CD4-positive, alpha-beta memory T cell (primary cell): ENCODE measurements around the gene BCL2L11. TPM values are rescaled to one million over a fixed set of nuclear protein-coding genes. Genes with fewer than 3 reads are reported as not detected.
A peak's percentile ranks its signal among the peaks of the same experiment; 100 is the strongest.

Source experiments
- CTCF ChIA-PET: fragments of 350-600 bp; sonication (Branson Sonifier 250); formaldehyde crosslinking; loops from one replicate; lab custom pipeline; 2021; ENCODE audit warnings: inconsistent platforms; ENCODE audit not compliant: partially characterized antibody; lab: Charles Lee
- POLR2A ChIA-PET: fragments of 350-600 bp; sonication (Branson Sonifier 250); formaldehyde crosslinking; loops from one replicate; lab custom pipeline; 2021; ENCODE audit not compliant: partially characterized antibody; lab: Charles Lee
- DNase-seq, 5 donors: peaks; one replicate each; pipeline versions ENCODE4 v3.0.0 to v3.0.0-alpha.2; 2020 to 2022; ENCODE audit warnings: mixed read lengths in 1 of 5
- H3K27ac ChIP-seq: one replicate; pipeline ENCODE4 v1.7.0; 2013; ENCODE audit warnings: low read depth, low read length
- H3K27me3 ChIP-seq: 2 replicates; pipeline ENCODE4 v1.7.0; 2013; ENCODE audit warnings: mild to moderate bottlenecking, low read length, moderate library complexity; ENCODE audit not compliant: insufficient read depth
- H3K36me3 ChIP-seq: 2 replicates; pipeline ENCODE4 v1.7.0; 2013; ENCODE audit warnings: mild to moderate bottlenecking, low read length, moderate library complexity; ENCODE audit not compliant: insufficient read depth
- H3K4me1 ChIP-seq: 2 replicates; pipeline ENCODE4 v1.7.0; 2013; ENCODE audit warnings: mild to moderate bottlenecking, low read length, moderate library complexity; ENCODE audit not compliant: insufficient read depth
- H3K4me3 ChIP-seq, 2 donors: one replicate each; pipeline ENCODE4 v1.7.0; 2013; ENCODE audit warnings: low read length in 2 of 2, mild to moderate bottlenecking in 1 of 2
- H3K9me3 ChIP-seq, 2 donors: one replicate each; pipeline ENCODE4 v1.7.0; 2013; ENCODE audit warnings: low read length in 2 of 2, control low read depth in 1 of 2; ENCODE audit not compliant: control insufficient read depth in 1 of 2
- H3K27ac Mint-ChIP-seq, 7 donors: one replicate each; pipeline ENCODE4 v1.8.0; 2020 to 2021; ENCODE audit warnings: mixed read lengths in 7 of 7, mild to moderate bottlenecking in 6 of 7, inconsistent platforms in 3 of 7, moderate library complexity in 3 of 7
- H3K27me3 Mint-ChIP-seq, 2 donors: one replicate each; pipeline ENCODE4 v1.8.0; 2020 to 2021; ENCODE audit warnings: mixed read lengths in 2 of 2
- H3K36me3 Mint-ChIP-seq, 2 donors: one replicate each; pipeline ENCODE4 v1.8.0; 2020 to 2021; ENCODE audit warnings: mixed read lengths in 2 of 2, inconsistent platforms in 1 of 2, mild to moderate bottlenecking in 1 of 2
- H3K4me1 Mint-ChIP-seq, 4 donors: one replicate each; pipeline ENCODE4 v1.8.0; 2020 to 2021; ENCODE audit warnings: mixed read lengths in 4 of 4, mild to moderate bottlenecking in 1 of 4
- H3K4me3 Mint-ChIP-seq, 8 donors: one replicate each; pipeline ENCODE4 v1.8.0; 2020 to 2021; ENCODE audit warnings: mixed read lengths in 8 of 8, mild to moderate bottlenecking in 7 of 8, moderate library complexity in 6 of 8, inconsistent platforms in 3 of 8
- H3K9me3 Mint-ChIP-seq, 8 donors: one replicate each; pipeline ENCODE4 v1.8.0; 2020 to 2021; ENCODE audit warnings: mixed read lengths in 8 of 8, mild to moderate bottlenecking in 5 of 8, inconsistent platforms in 3 of 8, moderate library complexity in 1 of 8
- intact Hi-C: fragments of 100-400 bp; cut with micrococcal nuclease; formaldehyde crosslinking; loops from one replicate; pipeline ENCODE4 v1.15.1; 2023
- polyA plus RNA-seq, 2 donors: library from polyadenylated mRNA; unstranded; fragments of 300-500 nt; fragmentation: Illumina TruSeq; gene quantifications; one replicate each; pipeline ENCODE4 v1.2.3, GENCODE V29; 2021
- total RNA-seq, 2 experiments: library from RNA; stranded (reverse); gene quantifications; one replicate each; pipeline ENCODE4 v1.2.3, GENCODE V29; 2021

The BCL2L11 gene
- total and polyA plus RNA-seq, 4 experiments from 2014 or later, result 4.7 to 34.1 (median 24.6) TPM

DNA sequence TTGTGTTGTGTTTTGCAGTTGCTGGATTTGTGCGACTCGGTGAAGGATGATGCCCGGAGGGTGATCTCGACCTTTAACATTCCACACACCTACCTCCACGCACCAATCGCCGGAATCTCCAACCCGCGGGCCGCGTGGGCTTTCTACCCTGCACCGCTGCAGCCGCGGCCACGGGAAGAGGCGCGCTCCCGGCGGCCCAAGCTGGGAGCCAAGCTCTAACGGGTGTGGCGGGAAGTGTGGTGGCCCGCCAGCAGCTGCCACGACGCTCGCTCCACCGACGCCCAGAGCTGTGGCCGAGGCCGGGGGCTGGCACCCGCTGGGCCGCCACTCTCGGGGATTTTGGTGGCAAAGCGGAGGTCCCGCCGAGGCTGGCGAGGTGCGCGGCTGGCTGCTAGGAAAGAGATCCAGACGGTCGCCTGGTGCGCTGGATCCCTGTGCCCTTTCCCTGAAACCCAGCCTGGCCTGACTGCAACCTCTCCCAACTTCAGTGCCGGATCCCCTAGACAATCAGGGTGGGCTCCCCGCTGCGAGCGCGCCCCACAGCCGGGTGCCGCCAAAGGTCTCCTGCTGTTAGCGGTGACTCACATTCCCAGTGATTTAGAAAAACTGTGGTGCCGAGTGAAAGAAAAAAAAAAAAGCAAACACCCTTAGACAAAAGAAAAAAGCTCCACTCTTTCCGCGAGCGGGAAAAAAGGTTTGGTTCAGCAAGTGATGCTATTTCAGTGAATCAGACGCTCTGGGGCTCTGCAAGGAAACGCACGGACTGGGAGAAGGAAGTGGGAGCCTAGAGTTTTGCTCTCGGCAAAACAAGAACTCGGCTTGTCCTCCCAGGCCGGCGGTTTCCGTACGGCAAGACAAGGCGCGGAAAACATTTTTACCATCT, 2.9 kb upstream of the BCL2L11 start:
- CTCF ChIA-PET, result interaction anchor here (0.7 to 2.1 kb wide), 7 partner anchors 8 to 600 kb away, joined by 3 to 10 read pairs (median 3); no protein-coding TSS in a partner anchor
- Mint-ChIP-seq H3K36me3 (peaks cover 0 to 15% of the 10 kb centered on the region in 2 donors), H3K4me3 (peak overlapping the region; percentile 85 to 97 (median 90)), H3K27ac (peak overlapping the region in 5 of 7 donors; percentile 20 to 90 (median 68)), H3K27me3 (peaks cover 31 to 49% of the 10 kb centered on the region in 2 donors), H3K9me3 (peaks cover 0 to 1% (median 0%) of the 10 kb centered on the region in 8 donors), H3K4me1 (peaks cover 21 to 43% (median 27%) of the 10 kb centered on the region in 4 donors)
- intact Hi-C loops, result loop anchor here (1.0 to 5.0 kb wide), 3 partner anchors 307 to 584 kb away; no protein-coding TSS in a partner anchor
- no peaks in the 10 kb centered on the region for H3K36me3 ChIP-seq
- peaks cover 37% of the 10 kb centered on the region for H3K4me1 ChIP-seq
- peak; percentile 3 to 43 (median 26) for DNase-seq
- H3K9me3 ChIP-seq, result no peaks in the 10 kb centered on the region
- peaks cover 41% of the 10 kb centered on the region for H3K27me3 ChIP-seq
- H3K4me3 ChIP-seq, result peak overlapping the region; percentile 48 to 83
- POLR2A ChIA-PET, result interaction anchor here (2.1 kb wide), 1 partner anchor 9 kb away, joined by 9 read pairs; no protein-coding TSS in a partner anchor
- no peak overlapping the region for H3K27ac ChIP-seq

DNA sequence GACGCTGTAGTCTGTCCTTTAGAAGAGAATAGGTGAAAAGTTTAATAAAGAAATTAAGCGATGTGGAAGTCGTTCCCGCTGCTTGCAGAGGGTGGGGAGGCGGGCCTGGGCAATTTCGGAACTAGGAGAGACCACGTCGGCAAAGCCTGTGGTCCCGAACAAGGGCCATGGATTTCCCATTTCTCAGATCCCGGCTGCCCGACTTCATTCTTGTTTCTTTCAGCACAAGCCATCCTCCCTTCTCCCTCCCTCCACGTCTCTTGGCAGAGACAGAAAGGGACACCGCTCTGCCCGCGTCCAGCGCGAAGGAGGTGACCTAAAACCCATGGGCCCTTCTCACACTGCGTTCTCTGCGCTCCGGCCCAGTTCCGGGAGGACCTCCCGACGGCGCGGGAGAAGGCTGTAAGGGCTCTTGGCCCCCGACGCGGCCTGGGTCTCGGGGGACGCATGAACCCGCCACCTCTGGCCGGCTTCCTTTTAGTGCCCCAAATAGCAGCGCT, 2.2 kb upstream of the BCL2L11 start:
- Histone ChIP-seq H3K27me3 (peaks cover 41% of the 10 kb centered on the region), H3K4me1 (peaks cover 41% of the 10 kb centered on the region), H3K27ac (no peak overlapping the region), H3K4me3 (peak overlapping the region; percentile 29 to 83), H3K36me3 (no peaks in the 10 kb centered on the region), H3K9me3 (no peaks in the 10 kb centered on the region)
- ChIA-PET CTCF (no interaction called here), POLR2A (no interaction called here)
- peak overlapping the region in 5 of 7 donors; percentile 20 to 90 (median 68) for H3K27ac Mint-ChIP-seq
- H3K27me3 Mint-ChIP-seq, result peaks cover 28 to 45% of the 10 kb centered on the region in 2 donors
- peaks cover 0 to 19% of the 10 kb centered on the region in 2 donors for H3K36me3 Mint-ChIP-seq
- peaks cover 0 to 1% (median 0%) of the 10 kb centered on the region in 8 donors for H3K9me3 Mint-ChIP-seq
- peak in 3 of 5 donors; percentile 6 to 29 (median 14) for DNase-seq
- H3K4me1 Mint-ChIP-seq, result peaks cover 21 to 50% (median 30%) of the 10 kb centered on the region in 4 donors
- intact Hi-C loops, result loop anchor here (5.0 kb wide), 1 partner anchor 339 kb away; no protein-coding TSS in a partner anchor
- peak overlapping the region; percentile 85 to 97 (median 90) for H3K4me3 Mint-ChIP-seq

DNA sequence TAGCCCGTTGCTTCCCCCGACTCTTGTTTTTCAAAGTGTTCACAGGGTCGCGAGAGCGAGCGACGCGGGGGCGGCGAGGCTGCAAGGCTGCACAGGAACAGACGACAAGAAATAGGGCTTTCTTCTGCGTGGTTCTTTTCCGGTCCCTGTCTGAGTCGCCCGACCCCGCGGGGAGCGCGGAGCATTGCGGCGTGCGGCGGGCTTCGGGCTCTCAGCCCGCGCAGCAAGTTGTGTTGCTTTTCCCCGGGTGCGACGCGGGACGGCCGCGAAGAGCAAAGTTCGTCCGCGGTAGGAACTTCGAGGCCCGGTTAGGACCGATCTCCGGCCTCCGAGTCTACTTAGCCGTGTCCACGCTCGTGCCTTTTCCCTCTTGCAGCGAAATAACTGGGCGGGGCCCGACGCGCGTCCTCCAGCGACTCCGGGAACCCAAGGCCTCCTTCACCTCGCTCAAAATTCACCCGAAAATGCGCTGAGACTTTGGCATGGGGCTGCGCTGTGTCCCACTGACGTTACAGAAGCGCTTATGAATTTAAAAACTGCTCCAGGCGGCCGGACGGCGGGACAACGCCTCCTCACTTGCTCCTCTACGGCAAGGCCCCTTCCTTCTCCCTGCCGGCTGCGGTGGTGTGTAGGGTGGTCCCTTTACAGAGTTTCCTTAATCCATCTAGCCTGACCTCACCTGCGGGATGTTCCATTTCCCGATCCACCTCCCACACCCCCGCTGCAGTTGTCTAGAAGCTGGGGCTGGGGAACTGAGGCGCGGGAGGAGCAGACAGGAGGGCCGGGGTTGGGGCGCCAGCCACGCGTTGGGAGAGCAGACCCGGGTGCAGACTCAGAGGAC, 1.5 kb upstream of the BCL2L11 start:
- peak overlapping the region in 6 of 7 donors; percentile 42 to 90 (median 82) for H3K27ac Mint-ChIP-seq
- Histone ChIP-seq H3K4me3 (peak overlapping the region; percentile 3 to 83), H3K9me3 (no peaks in the 10 kb centered on the region), H3K4me1 (peaks cover 47% of the 10 kb centered on the region), H3K27me3 (peaks cover 38% of the 10 kb centered on the region), H3K27ac (no peak overlapping the region), H3K36me3 (no peaks in the 10 kb centered on the region)
- peaks cover 22 to 39% of the 10 kb centered on the region in 2 donors for H3K27me3 Mint-ChIP-seq
- peaks cover 3 to 22% of the 10 kb centered on the region in 2 donors for H3K36me3 Mint-ChIP-seq
- H3K9me3 Mint-ChIP-seq, result peaks cover 0 to 1% (median 0%) of the 10 kb centered on the region in 8 donors
- H3K4me3 Mint-ChIP-seq, result peak overlapping the region; percentile 85 to 97 (median 90)
- peaks cover 21 to 50% (median 34%) of the 10 kb centered on the region in 4 donors for H3K4me1 Mint-ChIP-seq
- CTCF ChIA-PET, result no interaction called here
- peak; percentile 31 to 48 (median 39) for DNase-seq
- intact Hi-C loops, result loop anchor here (5.0 kb wide), 1 partner anchor 338 kb away; no protein-coding TSS in a partner anchor
- POLR2A ChIA-PET, result interaction anchor here (1.7 kb wide), 1 partner anchor 25 kb away, joined by 3 read pairs; no protein-coding TSS in a partner anchor

DNA sequence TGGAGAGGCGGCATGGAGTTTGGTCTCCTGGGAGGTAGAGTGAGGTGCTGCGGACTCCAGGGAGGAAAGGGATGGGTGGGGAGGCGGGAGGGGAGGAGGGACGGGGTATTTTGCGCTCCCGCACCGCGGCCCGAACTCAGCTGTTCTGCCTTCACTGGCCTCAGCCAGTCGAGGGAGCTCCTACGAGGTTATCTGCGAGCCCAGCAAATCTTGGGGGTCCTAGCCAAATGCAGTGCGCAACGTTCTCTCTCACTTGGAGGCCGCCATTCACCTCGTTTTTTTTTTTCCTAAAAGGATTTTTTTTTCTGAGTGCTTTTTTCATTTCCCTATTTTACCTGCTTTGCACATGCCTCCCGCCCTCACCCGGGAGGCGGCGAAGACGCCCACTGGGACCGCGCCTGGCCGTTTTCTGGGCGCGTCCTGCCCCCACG, 877 bp upstream of the BCL2L11 start:
- H3K9me3 ChIP-seq, result no peaks in the 10 kb centered on the region
- Mint-ChIP-seq H3K27me3 (peaks cover 19 to 35% of the 10 kb centered on the region in 2 donors), H3K36me3 (peaks cover 6 to 22% of the 10 kb centered on the region in 2 donors), H3K4me3 (peak overlapping the region; percentile 86 to 97 (median 91)), H3K4me1 (peaks cover 21 to 53% (median 36%) of the 10 kb centered on the region in 4 donors), H3K27ac (peak overlapping the region in 3 of 7 donors; percentile 12 to 90 (median 19)), H3K9me3 (peaks cover 0 to 1% (median 0%) of the 10 kb centered on the region in 8 donors)
- ChIA-PET POLR2A (interaction anchor here (0.8 to 2.2 kb wide), 5 partner anchors 14 to 363 kb away, joined by 3 to 10 read pairs (median 3); no protein-coding TSS in a partner anchor), CTCF (interaction anchor here (1.3 kb wide), 1 partner anchor 308 kb away, joined by 4 read pairs; no protein-coding TSS in a partner anchor)
- peak overlapping the region in 1 of 2 donors; percentile 83 for H3K4me3 ChIP-seq
- no peak overlapping the region for H3K27ac ChIP-seq
- H3K4me1 ChIP-seq, result peaks cover 47% of the 10 kb centered on the region
- peaks cover 36% of the 10 kb centered on the region for H3K27me3 ChIP-seq
- DNase-seq, result peak in 1 of 5 donors; percentile 17
- intact Hi-C loops, result loop anchor here (5.0 to 10.0 kb wide), 5 partner anchors 337 to 1642 kb away; partner anchors contain the start of genes BUB1 and CKAP2L
- H3K36me3 ChIP-seq, result no peaks in the 10 kb centered on the region

DNA sequence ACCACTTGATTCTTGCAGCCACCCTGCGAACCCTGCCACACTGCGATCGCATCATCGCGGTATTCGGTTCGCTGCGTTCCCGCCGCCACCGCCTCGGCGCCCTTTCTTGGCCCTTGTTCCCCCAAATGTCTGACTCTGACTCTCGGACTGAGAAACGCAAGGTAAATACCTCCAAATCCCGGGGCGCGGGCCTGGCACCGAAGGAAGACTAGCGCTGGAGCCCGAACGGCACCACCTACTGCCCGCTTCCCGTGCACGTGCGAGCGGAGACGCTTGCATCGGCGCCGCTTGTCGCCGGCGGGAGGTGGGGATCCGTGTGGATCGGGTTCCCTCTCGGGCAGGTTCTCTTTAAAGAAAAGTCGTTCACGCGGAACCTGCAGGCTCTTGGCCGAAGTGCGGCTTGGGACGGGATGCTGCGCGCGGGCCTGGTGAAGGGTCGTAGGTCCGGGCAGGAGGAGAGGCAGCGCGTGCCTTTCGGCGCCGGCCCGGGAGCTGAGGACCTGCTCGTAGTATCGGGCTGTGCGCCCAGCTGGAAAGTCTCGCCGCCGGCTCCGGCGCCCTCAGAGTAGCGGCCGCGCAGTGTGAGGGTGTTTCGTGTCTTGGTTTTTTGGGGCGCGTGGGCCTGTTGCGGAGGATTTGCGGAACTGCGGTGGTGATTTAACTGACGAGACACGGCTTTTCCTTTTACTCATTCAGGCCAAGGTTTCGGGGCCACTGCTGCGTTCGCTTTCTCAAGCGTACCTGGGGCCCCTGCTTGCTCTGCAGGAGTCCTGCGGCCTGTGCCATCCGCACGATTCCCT, 514 bp downstream of the BCL2L11 start:
- peaks cover 47% of the 10 kb centered on the region for H3K4me1 ChIP-seq
- no peaks in the 10 kb centered on the region for H3K36me3 ChIP-seq
- CTCF ChIA-PET, result interaction anchor here (0.6 to 1.3 kb wide), 2 partner anchors 25 to 309 kb away, joined by 3 to 4 read pairs; no protein-coding TSS in a partner anchor
- H3K4me3 ChIP-seq, result peak overlapping the region; percentile 78 to 83
- Mint-ChIP-seq H3K4me1 (peaks cover 25 to 63% (median 43%) of the 10 kb centered on the region in 4 donors), H3K27me3 (peaks cover 17 to 30% of the 10 kb centered on the region in 2 donors), H3K9me3 (peaks cover 0 to 1% (median 0%) of the 10 kb centered on the region in 8 donors), H3K36me3 (peaks cover 20 to 36% of the 10 kb centered on the region in 2 donors), H3K4me3 (peak overlapping the region; percentile 85 to 96 (median 94)), H3K27ac (peak overlapping the region; percentile 82 to 95 (median 89))
- peaks cover 32% of the 10 kb centered on the region for H3K27me3 ChIP-seq
- peak overlapping the region; percentile 32 for H3K27ac ChIP-seq
- H3K9me3 ChIP-seq, result no peaks in the 10 kb centered on the region
- POLR2A ChIA-PET, result interaction anchor here (0.8 to 2.2 kb wide), 9 partner anchors 10 to 1034 kb away, joined by 3 to 10 read pairs (median 4); partner anchors contain the start of gene TMEM87B
- DNase-seq, result peak; percentile 36 to 56 (median 50)
- intact Hi-C loops, result loop anchor here (5.0 to 10.0 kb wide), 4 partner anchors 446 to 1641 kb away; partner anchors contain the start of genes BUB1 and CKAP2L
